ENCODE results near the gene CTNNB1.

Gene CTNNB1

GRCh38 chr3:41193794-41194539 is 5.3 kb upstream of the CTNNB1 start:
- no peak for DNase-seq (ENCODE audit: low read depth)

- no peak for DNase-seq (ENCODE audit: low read depth)
Observed at GRCh38 chr3:41194701-41195100, 4.6 kb upstream of the CTNNB1 start.

GRCh38 chr3:41195946-41196345 is 3.4 kb upstream of the CTNNB1 start:
- no peak for DNase-seq (ENCODE audit: low read depth)

- no peak for DNase-seq (ENCODE audit: low read depth)
Observed at GRCh38 chr3:41196499-41197410, 2.5 kb upstream of the CTNNB1 start.

GRCh38 chr3:41198046-41198445 is 1.3 kb upstream of the CTNNB1 start:
- no peak for DNase-seq (ENCODE audit: low read depth)

GRCh38 chr3:41198526-41198925 is 779 bp upstream of the CTNNB1 start:
- no peak for DNase-seq (ENCODE audit: low read depth)

- no peak for DNase-seq (ENCODE audit: low read depth)
Observed at GRCh38 chr3:41199866-41200668, 762 bp downstream of the CTNNB1 start.

- DNase-seq (ENCODE audit: low read depth), result no peak
Observed at GRCh38 chr3:41200669-41201021, 1.3 kb downstream of the CTNNB1 start.

GRCh38 chr3:41202075-41202833 is 2.9 kb downstream of the CTNNB1 start:
- no peak for DNase-seq (ENCODE audit: low read depth)

- DNase-seq (ENCODE audit: low read depth), result no peak
Observed at GRCh38 chr3:41202834-41203345, 3.6 kb downstream of the CTNNB1 start.

- no peak for DNase-seq (ENCODE audit: low read depth)
Observed at GRCh38 chr3:41204369-41204768, 5.1 kb downstream of the CTNNB1 start.

GRCh38 chr3:41205591-41205990 is 6.3 kb downstream of the CTNNB1 start:
- DNase-seq (ENCODE audit: low read depth), result no peak

GRCh38 chr3:41207355-41207754 is 8.1 kb downstream of the CTNNB1 start:
- no peak for DNase-seq (ENCODE audit: low read depth)

- DNase-seq (ENCODE audit: low read depth), result no peak
Observed at GRCh38 chr3:41208507-41209220, 9.4 kb downstream of the CTNNB1 start.

GRCh38 chr3:41209646-41210045 is 10.3 kb downstream of the CTNNB1 start:
- DNase-seq (ENCODE audit: low read depth), result no peak

- no peak for DNase-seq (ENCODE audit: low read depth)
Observed at GRCh38 chr3:41210966-41211365, 11.7 kb downstream of the CTNNB1 start.

GRCh38 chr3:41212088-41212487 is 12.8 kb downstream of the CTNNB1 start:
- no peak for DNase-seq (ENCODE audit: low read depth)

GRCh38 chr3:41213588-41213987 is 14.3 kb downstream of the CTNNB1 start:
- DNase-seq (ENCODE audit: low read depth), result no peak

- no peak for DNase-seq (ENCODE audit: low read depth)
Observed at GRCh38 chr3:41216422-41216821, 17.1 kb downstream of the CTNNB1 start.

- no peak for DNase-seq (ENCODE audit: low read depth)
Observed at GRCh38 chr3:41216993-41217392, 17.7 kb downstream of the CTNNB1 start.

- DNase-seq (ENCODE audit: low read depth), result no peak
Observed at GRCh38 chr3:41219424-41219823, 20.1 kb downstream of the CTNNB1 start.
